ENCODE results near the gene C1orf174.

Gene C1orf174

DNA sequence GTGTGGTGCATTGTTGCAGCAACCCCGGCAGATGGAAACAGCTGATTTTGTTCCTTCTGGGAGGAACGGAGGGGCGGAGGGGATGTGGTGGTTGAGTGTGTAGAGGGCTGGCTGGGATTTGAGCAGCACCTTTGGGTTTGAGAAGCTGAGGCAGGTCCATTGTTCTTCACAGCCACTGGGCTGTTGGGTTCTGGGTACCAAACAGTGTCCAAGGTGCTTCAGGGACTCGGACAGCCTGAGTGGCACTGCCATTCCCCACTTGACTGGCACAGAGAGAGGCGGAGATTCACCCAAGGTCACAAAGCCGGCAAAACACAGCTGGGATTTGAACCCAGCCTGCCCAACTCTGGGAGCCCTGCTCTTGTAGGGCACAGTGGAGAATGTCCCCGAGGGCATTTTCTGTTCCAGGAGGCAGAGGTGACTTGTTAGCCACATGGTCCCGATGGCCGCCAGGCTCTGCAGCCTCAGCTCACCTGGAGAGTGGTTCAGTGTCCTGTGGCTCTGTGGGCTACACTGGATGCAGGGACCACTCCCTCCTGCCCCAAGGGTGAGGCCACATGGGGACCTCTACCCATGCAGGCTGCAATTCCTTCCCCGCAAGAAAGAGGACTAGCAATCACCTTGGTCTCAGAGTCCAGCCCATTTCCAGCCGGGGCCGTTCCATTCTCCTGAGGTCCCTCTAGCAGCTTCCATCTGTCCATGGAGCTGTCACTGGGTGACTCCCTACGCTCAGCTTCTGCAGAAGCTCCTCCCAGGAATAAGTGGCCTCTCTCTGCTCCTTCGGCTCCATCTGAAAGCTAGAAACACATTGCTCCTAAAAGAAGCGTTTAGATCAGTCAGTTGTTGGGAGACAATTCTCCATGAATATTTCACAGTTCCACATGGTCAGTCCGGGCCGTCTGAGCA is 31.2 kb upstream of the C1orf174 start:
- no peak overlapping the region for H3K4me3 ChIP-seq (ENCODE audit: control insufficient read depth, low read depth, low read length)
- TF ChIP-seq, protein P1, sequence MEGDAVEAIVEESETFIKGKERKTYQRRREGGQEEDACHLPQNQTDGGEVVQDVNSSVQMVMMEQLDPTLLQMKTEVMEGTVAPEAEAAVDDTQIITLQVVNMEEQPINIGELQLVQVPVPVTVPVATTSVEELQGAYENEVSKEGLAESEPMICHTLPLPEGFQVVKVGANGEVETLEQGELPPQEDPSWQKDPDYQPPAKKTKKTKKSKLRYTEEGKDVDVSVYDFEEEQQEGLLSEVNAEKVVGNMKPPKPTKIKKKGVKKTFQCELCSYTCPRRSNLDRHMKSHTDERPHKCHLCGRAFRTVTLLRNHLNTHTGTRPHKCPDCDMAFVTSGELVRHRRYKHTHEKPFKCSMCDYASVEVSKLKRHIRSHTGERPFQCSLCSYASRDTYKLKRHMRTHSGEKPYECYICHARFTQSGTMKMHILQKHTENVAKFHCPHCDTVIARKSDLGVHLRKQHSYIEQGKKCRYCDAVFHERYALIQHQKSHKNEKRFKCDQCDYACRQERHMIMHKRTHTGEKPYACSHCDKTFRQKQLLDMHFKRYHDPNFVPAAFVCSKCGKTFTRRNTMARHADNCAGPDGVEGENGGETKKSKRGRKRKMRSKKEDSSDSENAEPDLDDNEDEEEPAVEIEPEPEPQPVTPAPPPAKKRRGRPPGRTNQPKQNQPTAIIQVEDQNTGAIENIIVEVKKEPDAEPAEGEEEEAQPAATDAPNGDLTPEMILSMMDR (conservative IDR thresholded peaks at IDR 0.05; ENCODE audit: control insufficient read depth, insufficient read depth, low read depth, low read length), result no peak
- no peak for DNase-seq (ENCODE audit: low read depth)

DNA sequence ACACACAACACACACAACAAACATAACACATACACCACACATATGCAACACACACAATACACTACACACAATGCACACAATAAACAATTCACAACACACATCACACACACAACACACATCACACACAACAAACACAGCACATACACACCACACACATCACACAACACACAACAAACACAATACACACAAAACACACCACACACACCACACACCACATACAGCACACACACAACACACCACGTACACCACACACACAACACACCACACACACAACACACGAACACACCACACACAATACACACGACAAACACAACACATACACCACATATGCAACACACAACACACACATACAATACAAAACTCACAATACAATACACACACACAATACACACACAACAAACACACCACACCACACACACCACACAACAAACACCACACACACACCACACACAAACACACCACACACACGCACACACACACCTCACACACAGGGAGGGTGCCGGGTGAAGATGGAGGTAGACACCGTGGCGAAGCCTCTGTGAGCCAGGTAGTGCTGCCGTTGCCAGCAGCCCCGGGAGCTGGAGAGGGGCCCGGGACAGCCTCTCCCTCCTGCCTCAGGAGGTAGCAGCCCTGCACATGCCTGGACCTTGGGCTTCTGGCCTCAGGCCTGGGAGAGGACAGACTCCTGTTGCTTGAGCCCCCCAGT is 30.4 kb upstream of the C1orf174 start:
- DNase-seq (ENCODE audit: low read depth), result no peak
- H3K4me3 ChIP-seq (ENCODE audit: control insufficient read depth, low read depth, low read length), result no peak overlapping the region
- TF ChIP-seq, protein P1 (conservative IDR thresholded peaks at IDR 0.05; ENCODE audit: control insufficient read depth, insufficient read depth, low read depth, low read length), result no peak

DNA sequence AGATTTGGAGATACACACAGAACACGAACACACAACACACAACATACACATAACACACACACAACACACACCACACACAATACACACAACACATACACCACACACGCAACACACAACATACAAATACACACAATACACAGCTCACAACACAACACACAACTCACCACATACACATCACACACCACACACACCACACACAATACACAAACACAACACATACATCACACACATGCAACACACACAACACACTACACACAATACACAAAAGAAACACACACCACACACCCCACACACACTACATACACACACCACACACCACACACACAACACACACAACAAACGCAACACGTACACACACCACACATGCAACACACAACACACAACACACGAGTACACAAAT is 29.1 kb upstream of the C1orf174 start:
- TF ChIP-seq, protein P1 (conservative IDR thresholded peaks at IDR 0.05; ENCODE audit: control insufficient read depth, insufficient read depth, low read depth, low read length), result no peak
- no peak for DNase-seq (ENCODE audit: low read depth)
- no peak overlapping the region for H3K4me3 ChIP-seq (ENCODE audit: control insufficient read depth, low read depth, low read length)

DNA sequence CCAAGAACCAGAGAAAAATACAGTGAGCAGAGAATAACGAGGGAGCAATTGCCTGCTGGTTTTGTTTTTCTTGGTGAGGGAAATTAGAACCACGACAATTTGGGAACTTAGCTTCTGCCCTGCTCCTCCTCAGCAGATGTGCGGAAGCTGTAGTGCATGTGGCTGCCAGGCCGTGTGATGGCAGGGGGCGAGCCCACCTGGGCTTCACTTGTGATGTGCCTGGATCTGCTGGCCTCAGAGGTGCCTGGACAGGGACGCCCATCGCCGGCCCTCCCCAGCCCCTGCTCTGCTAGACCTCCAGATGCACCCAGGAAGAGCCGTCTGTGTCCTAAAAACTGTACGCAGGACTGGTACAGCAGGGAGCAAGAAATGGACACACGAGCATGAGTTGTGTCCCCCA is 28.5 kb upstream of the C1orf174 start:
- H3K4me3 ChIP-seq (ENCODE audit: control insufficient read depth, low read depth, low read length), result no peak overlapping the region
- TF ChIP-seq, protein P1 (conservative IDR thresholded peaks at IDR 0.05; ENCODE audit: control insufficient read depth, insufficient read depth, low read depth, low read length), result no peak
- DNase-seq (ENCODE audit: low read depth), result no peak

DNA sequence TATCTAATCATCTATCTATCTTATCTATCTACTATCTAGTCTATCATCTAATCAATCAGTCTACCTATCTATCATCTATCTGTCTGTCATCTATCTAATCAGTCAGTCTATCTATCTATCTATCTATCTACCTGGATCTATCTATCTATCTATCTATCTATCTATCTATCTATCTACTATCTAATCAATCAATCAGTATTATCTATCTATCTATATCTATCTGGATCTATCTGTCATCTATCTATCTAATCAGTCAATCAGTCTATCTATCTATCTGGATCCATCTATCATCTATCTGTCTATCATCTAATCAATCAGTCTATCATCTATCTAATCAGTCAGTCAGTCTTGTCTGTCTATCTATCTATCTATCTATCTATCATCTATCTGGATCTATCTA is 26.9 kb upstream of the C1orf174 start:
- no peak overlapping the region for H3K4me3 ChIP-seq (ENCODE audit: control insufficient read depth, low read depth, low read length)
- TF ChIP-seq, protein P1 (conservative IDR thresholded peaks at IDR 0.05; ENCODE audit: control insufficient read depth, insufficient read depth, low read depth, low read length), result no peak

DNA sequence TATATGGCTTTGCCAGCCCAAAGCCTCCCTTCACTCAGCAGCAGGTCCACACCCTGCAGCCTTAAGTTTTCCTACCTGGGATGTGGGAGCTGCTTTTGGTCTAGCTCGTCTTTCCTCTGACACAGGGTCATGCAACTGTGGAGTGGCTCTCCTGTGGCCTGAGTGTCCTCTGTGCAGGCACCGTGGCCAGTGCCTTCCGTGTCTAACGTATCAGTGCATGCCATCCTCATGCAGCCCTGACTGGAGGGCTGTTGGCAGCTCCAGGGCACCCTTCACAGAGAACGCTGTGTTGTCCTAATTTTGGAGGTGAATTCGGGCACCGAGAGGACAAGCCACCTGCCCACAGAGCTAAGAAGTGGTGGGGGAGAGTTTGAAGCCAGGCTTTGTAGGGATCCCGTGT is 25.7 kb upstream of the C1orf174 start:
- DNase-seq (ENCODE audit: low read depth), result no peak
- TF ChIP-seq, protein P1 (conservative IDR thresholded peaks at IDR 0.05; ENCODE audit: control insufficient read depth, insufficient read depth, low read depth, low read length), result no peak
- no peak overlapping the region for H3K4me3 ChIP-seq (ENCODE audit: control insufficient read depth, low read depth, low read length)

More for the DNA sequence above, 26.9 kb upstream of the C1orf174 start:
- DNase-seq (ENCODE audit: low read depth), result no peak
